ENCODE measurements around the gene CPEB4. TPM values are rescaled to one million over a fixed set of nuclear protein-coding genes. Genes with fewer than 3 reads are reported as not detected.

CPEB4 gene
- total RNA-seq, 2 donors from 2014 or later, result 9.4 to 11.3 TPM

GRCh38 chr5:173882632-173883031 lies 5.5 kb upstream of the CPEB4 start:
- TF ChIP-seq CTCF (conservative IDR thresholded peaks at IDR 0.05), result no peak
- Mint-ChIP-seq H3K4me1 (peaks cover 14% of the 10 kb centered on the region), H3K27ac (no peak overlapping the region), H3K27me3 (ENCODE audit: insufficient read depth) (no peaks in the 10 kb centered on the region), H3K36me3 (ENCODE audit: low read depth) (no peaks in the 10 kb centered on the region), H3K4me3 (no peak overlapping the region), H3K9me3 (no peaks in the 10 kb centered on the region)
- Histone ChIP-seq H3K4me1 (ENCODE audit: control insufficient read depth, insufficient read depth, low read length) (no peaks in the 10 kb centered on the region), H3K9me3 (ENCODE audit: control insufficient read depth, low read length) (no peaks in the 10 kb centered on the region), H3K4me3 (ENCODE audit: low read length) (no peak overlapping the region), H3K27ac (ENCODE audit: low read depth, low read length) (no peak overlapping the region), H3K9ac (ENCODE audit: extremely low read depth, low read length, poor library complexity, severe bottlenecking) (no peak overlapping the region), H3K27me3 (ENCODE audit: control insufficient read depth, insufficient read depth, low read length, poor library complexity, severe bottlenecking) (no peaks in the 10 kb centered on the region), H3K36me3 (ENCODE audit: control insufficient read depth, insufficient read depth, low read length) (no peaks in the 10 kb centered on the region)
- DNase-seq, result no peak

GRCh38 chr5:173883347-173883924 lies 4.7 kb upstream of the CPEB4 start:
- no peak for TF ChIP-seq CTCF (conservative IDR thresholded peaks at IDR 0.05)
- WGBS, 2 experiments (ENCODE audit: insufficient coverage in 1 of 2, insufficient read length in 1 of 2), result 91 to 92% methylated on average over 3 of the region's 3 CpGs
- no peaks in the 10 kb centered on the region for H3K36me3 ChIP-seq (ENCODE audit: control insufficient read depth, insufficient read depth, low read length)
- no peak for DNase-seq
- no peaks in the 10 kb centered on the region for H3K27me3 ChIP-seq (ENCODE audit: control insufficient read depth, insufficient read depth, low read length, poor library complexity, severe bottlenecking)
- H3K9ac ChIP-seq (ENCODE audit: extremely low read depth, low read length, poor library complexity, severe bottlenecking), result no peak overlapping the region
- Mint-ChIP-seq H3K4me3 (no peak overlapping the region), H3K36me3 (ENCODE audit: low read depth) (no peaks in the 10 kb centered on the region), H3K9me3 (no peaks in the 10 kb centered on the region), H3K4me1 (peaks cover 14% of the 10 kb centered on the region), H3K27me3 (ENCODE audit: insufficient read depth) (no peaks in the 10 kb centered on the region), H3K27ac (no peak overlapping the region)
- no peak overlapping the region for H3K4me3 ChIP-seq (ENCODE audit: low read length)
- no peak overlapping the region for H3K27ac ChIP-seq (ENCODE audit: low read depth, low read length)
- no peaks in the 10 kb centered on the region for H3K9me3 ChIP-seq (ENCODE audit: control insufficient read depth, low read length)
- H3K4me1 ChIP-seq (ENCODE audit: control insufficient read depth, insufficient read depth, low read length), result no peaks in the 10 kb centered on the region

- H3K9me3 Mint-ChIP-seq, result no peaks in the 10 kb centered on the region
- H3K27me3 Mint-ChIP-seq (ENCODE audit: insufficient read depth), result no peaks in the 10 kb centered on the region
- no peak overlapping the region for H3K4me3 Mint-ChIP-seq
- no peaks in the 10 kb centered on the region for H3K36me3 ChIP-seq (ENCODE audit: control insufficient read depth, insufficient read depth, low read length)
- no peak for TF ChIP-seq CTCF (conservative IDR thresholded peaks at IDR 0.05)
- 94% methylated on average over 2 of the region's 2 CpGs; no CpG with 5 or more reads in 1 of the 2 experiments for WGBS, 2 experiments (ENCODE audit: insufficient coverage in 1 of 2, insufficient read length in 1 of 2)
- no peak overlapping the region for H3K27ac ChIP-seq (ENCODE audit: low read depth, low read length)
- H3K9me3 ChIP-seq (ENCODE audit: control insufficient read depth, low read length), result no peaks in the 10 kb centered on the region
- no peak overlapping the region for H3K4me3 ChIP-seq (ENCODE audit: low read length)
- no peak overlapping the region for H3K27ac Mint-ChIP-seq
- H3K27me3 ChIP-seq (ENCODE audit: control insufficient read depth, insufficient read depth, low read length, poor library complexity, severe bottlenecking), result no peaks in the 10 kb centered on the region
- DNase-seq, result no peak
- peaks cover 14% of the 10 kb centered on the region for H3K4me1 Mint-ChIP-seq
- H3K4me1 ChIP-seq (ENCODE audit: control insufficient read depth, insufficient read depth, low read length), result no peaks in the 10 kb centered on the region
- H3K36me3 Mint-ChIP-seq (ENCODE audit: low read depth), result no peaks in the 10 kb centered on the region
- H3K9ac ChIP-seq (ENCODE audit: extremely low read depth, low read length, poor library complexity, severe bottlenecking), result no peak overlapping the region
These were observed 3.6 kb upstream of the CPEB4 start for GRCh38 chr5:173884402-173885053.

Data from endodermal cell (in vitro differentiated cells).